ENCODE data around the gene SHISAL1. TPM values are rescaled to one million over a fixed set of nuclear protein-coding genes. Genes with fewer than 3 reads are reported as not detected.

Gene SHISAL1
- total and polyA plus RNA-seq, 2 experiments from 2014 or later, result 0.58 to 2.2 TPM

- no peak for DNase-seq
- Histone ChIP-seq H3K27me3 (replicated peaks; ENCODE audit: insufficient read depth) (no peaks in the 10 kb centered on the region), H4K20me1 (ENCODE audit: insufficient read depth) (no peaks in the 10 kb centered on the region), H3K79me2 (ENCODE audit: insufficient read depth) (no peaks in the 10 kb centered on the region), H3K4me3 (no peak overlapping the region), H3F3A (ENCODE audit: insufficient read depth) (no peaks in the 10 kb centered on the region), H2AFZ (no peak overlapping the region), H3K9me2 (ENCODE audit: insufficient read depth) (no peaks in the 10 kb centered on the region), H3K27ac (no peak overlapping the region), H3K9ac (no peak overlapping the region), H3K9me3 (ENCODE audit: low read depth) (no peaks in the 10 kb centered on the region), H3K4me1 (ENCODE audit: insufficient read depth) (no peaks in the 10 kb centered on the region), H3K36me3 (ENCODE audit: low read depth) (no peaks in the 10 kb centered on the region), H3K4me2 (ENCODE audit: unreplicated experiment) (no peak overlapping the region)
- WGBS, 2 experiments (ENCODE audit: low coverage in 1 of 2, low lambda C conversion rate in 2 of 2, missing lambda C conversion rate in 2 of 2), result 75 to 84% methylated on average over 9 to 12 of the region's 12 CpGs
- TF ChIP-seq EZH2 (IDR thresholded peaks at IDR 0.05; ENCODE audit: insufficient read depth, poor library complexity, severe bottlenecking) (no peak), EZH2phosphoT487 (IDR thresholded peaks at IDR 0.05; ENCODE audit: insufficient read depth, low read depth) (no peak)
- in situ Hi-C loops (cut with MboI), result no loop called here
Observed at GRCh38 chr22:44249376-44250147, 63.2 kb downstream of the SHISAL1 start.

- in situ Hi-C loops (cut with MboI), result no loop called here
- H3K79me2 ChIP-seq (ENCODE audit: insufficient read depth), result no peaks in the 10 kb centered on the region
- H3K9me2 ChIP-seq (ENCODE audit: insufficient read depth), result no peaks in the 10 kb centered on the region
- H3K27me3 ChIP-seq (replicated peaks; ENCODE audit: insufficient read depth), result no peaks in the 10 kb centered on the region
- WGBS, 2 experiments (ENCODE audit: low coverage in 1 of 2, low lambda C conversion rate in 2 of 2, missing lambda C conversion rate in 2 of 2), result 89 to 91% methylated on average over 10 of the region's 10 CpGs
- H3K4me3 ChIP-seq, result no peak overlapping the region
- H4K20me1 ChIP-seq (ENCODE audit: insufficient read depth), result no peaks in the 10 kb centered on the region
- no peaks in the 10 kb centered on the region for H3K4me1 ChIP-seq (ENCODE audit: insufficient read depth)
- TF ChIP-seq EZH2phosphoT487 (IDR thresholded peaks at IDR 0.05; ENCODE audit: insufficient read depth, low read depth) (no peak), EZH2 (IDR thresholded peaks at IDR 0.05; ENCODE audit: insufficient read depth, poor library complexity, severe bottlenecking) (no peak)
- no peak for DNase-seq
- no peak overlapping the region for H2AFZ ChIP-seq
- H3K9me3 ChIP-seq (ENCODE audit: low read depth), result no peaks in the 10 kb centered on the region
- H3K36me3 ChIP-seq (ENCODE audit: low read depth), result no peaks in the 10 kb centered on the region
- no peak overlapping the region for H3K4me2 ChIP-seq (ENCODE audit: unreplicated experiment)
- no peak overlapping the region for H3K9ac ChIP-seq
- no peaks in the 10 kb centered on the region for H3F3A ChIP-seq (ENCODE audit: insufficient read depth)
- no peak overlapping the region for H3K27ac ChIP-seq
Observed at GRCh38 chr22:44248926-44249325, 63.8 kb downstream of the SHISAL1 start.

- H4K20me1 ChIP-seq (ENCODE audit: insufficient read depth), result no peaks in the 10 kb centered on the region
- H3K27ac ChIP-seq, result no peak overlapping the region
- TF ChIP-seq EZH2phosphoT487 (IDR thresholded peaks at IDR 0.05; ENCODE audit: insufficient read depth, low read depth) (no peak), EZH2 (IDR thresholded peaks at IDR 0.05; ENCODE audit: insufficient read depth, poor library complexity, severe bottlenecking) (no peak)
- in situ Hi-C loops (cut with MboI), result no loop called here
- DNase-seq, result no peak
- H2AFZ ChIP-seq, result no peak overlapping the region
- H3F3A ChIP-seq (ENCODE audit: insufficient read depth), result no peaks in the 10 kb centered on the region
- no peaks in the 10 kb centered on the region for H3K36me3 ChIP-seq (ENCODE audit: low read depth)
- H3K27me3 ChIP-seq (replicated peaks; ENCODE audit: insufficient read depth), result no peaks in the 10 kb centered on the region
- no peak overlapping the region for H3K4me2 ChIP-seq (ENCODE audit: unreplicated experiment)
- 85 to 88% methylated on average over 25 of the region's 25 CpGs for WGBS, 2 experiments (ENCODE audit: low coverage in 1 of 2, low lambda C conversion rate in 2 of 2, missing lambda C conversion rate in 2 of 2)
- no peaks in the 10 kb centered on the region for H3K79me2 ChIP-seq (ENCODE audit: insufficient read depth)
- no peaks in the 10 kb centered on the region for H3K4me1 ChIP-seq (ENCODE audit: insufficient read depth)
- no peak overlapping the region for H3K4me3 ChIP-seq
- no peak overlapping the region for H3K9ac ChIP-seq
- no peaks in the 10 kb centered on the region for H3K9me3 ChIP-seq (ENCODE audit: low read depth)
- H3K9me2 ChIP-seq (ENCODE audit: insufficient read depth), result no peaks in the 10 kb centered on the region
Observed at GRCh38 chr22:44247923-44248892, 64.5 kb downstream of the SHISAL1 start.

GRCh38 chr22:44247346-44247745 is 65.4 kb downstream of the SHISAL1 start:
- H3K27ac ChIP-seq, result no peak overlapping the region
- no peak overlapping the region for H3K4me3 ChIP-seq
- H3K9me3 ChIP-seq (ENCODE audit: low read depth), result no peaks in the 10 kb centered on the region
- H3K79me2 ChIP-seq (ENCODE audit: insufficient read depth), result no peaks in the 10 kb centered on the region
- TF ChIP-seq EZH2phosphoT487 (IDR thresholded peaks at IDR 0.05; ENCODE audit: insufficient read depth, low read depth), result no peak
- no peak for TF ChIP-seq EZH2 (IDR thresholded peaks at IDR 0.05; ENCODE audit: insufficient read depth, poor library complexity, severe bottlenecking)
- H2AFZ ChIP-seq, result no peak overlapping the region
- no peaks in the 10 kb centered on the region for H3F3A ChIP-seq (ENCODE audit: insufficient read depth)
- H4K20me1 ChIP-seq (ENCODE audit: insufficient read depth), result no peaks in the 10 kb centered on the region
- in situ Hi-C loops (cut with MboI), result no loop called here
- no peak overlapping the region for H3K9ac ChIP-seq
- no peak overlapping the region for H3K4me2 ChIP-seq (ENCODE audit: unreplicated experiment)
- H3K36me3 ChIP-seq (ENCODE audit: low read depth), result no peaks in the 10 kb centered on the region
- DNase-seq, result no peak
- no peaks in the 10 kb centered on the region for H3K27me3 ChIP-seq (replicated peaks; ENCODE audit: insufficient read depth)
- no peaks in the 10 kb centered on the region for H3K4me1 ChIP-seq (ENCODE audit: insufficient read depth)
- H3K9me2 ChIP-seq (ENCODE audit: insufficient read depth), result no peaks in the 10 kb centered on the region
- WGBS, 2 experiments (ENCODE audit: low coverage in 1 of 2, low lambda C conversion rate in 2 of 2, missing lambda C conversion rate in 2 of 2), result 80 to 81% methylated on average over 5 of the region's 5 CpGs
